Measurements from ENCODE around the gene OR52A5.

- TF ChIP-seq POLR2A (IDR thresholded peaks at IDR 0.05; ENCODE audit: low read depth, low read length): no peak
- no peak for TF ChIP-seq TAF1 (IDR thresholded peaks at IDR 0.05; ENCODE audit: borderline replicate concordance, low read depth, low read length)
- no peak for TF ChIP-seq POLR2AphosphoS5 (IDR thresholded peaks at IDR 0.05; ENCODE audit: low read depth, low read length)
Observed at GRCh38 chr11:5103066-5103465, 35.1 kb downstream of the OR52A5 start.

Data from GM12892 (cell line).